Measurements from ENCODE around the gene PADI6.
"Not testable (repeated sequence)": the region's sequence is repeated elsewhere in the genome, so short reads cannot be mapped to it uniquely, and the experiment has no call there.

The PADI6 gene

GRCh38 chr1:17405898-17406759 is 34.1 kb downstream of the PADI6 start:
- peak; percentile 74 to 80 for ATAC-seq

- ATAC-seq = not testable (repeated sequence)
Measured at GRCh38 chr1:17406760-17407475, 34.9 kb downstream of the PADI6 start.

- ATAC-seq = not testable (repeated sequence)
Measured at GRCh38 chr1:17407786-17408514, 36.0 kb downstream of the PADI6 start.

GRCh38 chr1:17409391-17409811 is 37.4 kb downstream of the PADI6 start:
- ATAC-seq = no peak

- ATAC-seq = no peak
Measured at GRCh38 chr1:17412093-17412870, 40.3 kb downstream of the PADI6 start.

GRCh38 chr1:17414022-17414421 is 42.0 kb downstream of the PADI6 start:
- no peak for ATAC-seq

GRCh38 chr1:17416389-17416788 is 44.4 kb downstream of the PADI6 start:
- ATAC-seq = no peak

GRCh38 chr1:17419626-17420328 is 47.8 kb downstream of the PADI6 start:
- ATAC-seq = peak; percentile 60 to 73

GRCh38 chr1:17420391-17420918 is 48.5 kb downstream of the PADI6 start:
- ATAC-seq = no peak

GRCh38 chr1:17422461-17422860 is 50.5 kb downstream of the PADI6 start:
- ATAC-seq = no peak

- no peak for ATAC-seq
Measured at GRCh38 chr1:17423781-17424245, 51.8 kb downstream of the PADI6 start.

GRCh38 chr1:17425806-17426600 is 54.0 kb downstream of the PADI6 start:
- ATAC-seq = no peak

- ATAC-seq = no peak
Measured at GRCh38 chr1:17427696-17428660, 56.0 kb downstream of the PADI6 start.

GRCh38 chr1:17429183-17429582 is 57.2 kb downstream of the PADI6 start:
- no peak for ATAC-seq

- ATAC-seq = no peak
Measured at GRCh38 chr1:17432412-17432811, 60.4 kb downstream of the PADI6 start.

GRCh38 chr1:17433261-17433660 is 61.3 kb downstream of the PADI6 start:
- no peak for ATAC-seq

GRCh38 chr1:17434016-17434415 is 62.0 kb downstream of the PADI6 start:
- no peak for ATAC-seq

- no peak for ATAC-seq
Measured at GRCh38 chr1:17434601-17435000, 62.6 kb downstream of the PADI6 start.
